HCT116 (cell line): ENCODE measurements around the gene TYK2. TPM values are rescaled to one million over a fixed set of nuclear protein-coding genes. Genes with fewer than 3 reads are reported as not detected.

Experiments
- ATAC-seq: fragments of 200-7000 bp; cut with Tn5 transposase; 2 replicates; pipeline ENCODE4 v1.9.1; 2020; ENCODE audit warnings: mild to moderate bottlenecking, moderate library complexity
- BruUV-seq: library from RNA; stranded (reverse); fragments of 400-500 nt; replicated peaks from 2 replicates; lab custom pipeline; 2021; lab: Mats Ljungman, UMichigan
- CTCF ChIA-PET: fragments of 300-600 bp; sonication (Branson Sonifier 250); formaldehyde crosslinking; loops from one replicate; lab custom pipeline; 2021; ENCODE audit warnings: antibody characterized with exemption; lab: Charles Lee
- POLR2A ChIA-PET: fragments of 300-600, 350-600 bp; sonication (Branson Sonifier 250); formaldehyde crosslinking; loops from one replicate; lab custom pipeline; 2021; ENCODE audit warnings: antibody characterized with exemption; lab: Charles Lee
- RAD21 ChIA-PET, 2 experiments: fragments of 300-600 bp; sonication (Branson Sonifier 250); formaldehyde crosslinking; loops; one replicate each; lab custom pipeline; 2023; ENCODE audit warnings: low total read pairs in 2 of 2; ENCODE audit not compliant: uncharacterized antibody in 2 of 2, unreplicated experiment in 2 of 2, low non-redundant PET in 1 of 2; lab: Charles Lee
- DNase-seq: peaks from one replicate; pipeline ENCODE4 v3.0.0-alpha.2; 2010; ENCODE audit warnings: low read depth, low spot score
- H2AFZ ChIP-seq: fragments of 200-600 bp; shearing (Covaris generic), sonication (generic); 2 replicates; pipeline ENCODE4 v1.6.1; 2017; ENCODE audit warnings: low read depth, mixed run types, mixed read lengths, antibody characterized with exemption, low read length; ENCODE audit not compliant: poor library complexity, severe bottlenecking
- H3K27ac ChIP-seq: 2 replicates; pipeline ENCODE4 v1.5.1; 2012; ENCODE audit warnings: low read depth, low read length
- H3K27me3 ChIP-seq: fragments of 200-600 bp; sonication (generic); 2 replicates; pipeline ENCODE4 v1.6.1; 2016; ENCODE audit warnings: mixed run types, low read length, mixed read lengths; ENCODE audit not compliant: insufficient read depth
- H3K36me3 ChIP-seq, 2 experiments: fragments of 200-500 bp in 1 of 2; fragments of 200-600 bp in 1 of 2; sonication (Bioruptor generic) in 1 of 2; sonication (generic) in 1 of 2; 2 replicates each; pipeline versions ENCODE4 v1.5.1 to v1.6.1; 2014 to 2016; ENCODE audit warnings: low read length in 2 of 2, inconsistent platforms in 1 of 2, mixed read lengths in 1 of 2, mixed run types in 1 of 2; ENCODE audit not compliant: insufficient read depth in 2 of 2, control insufficient read depth in 1 of 2
- H3K4me1 ChIP-seq, 2 experiments: fragments of 200-600 bp in 1 of 2; sonication (generic) in 1 of 2; 2 replicates each; pipeline versions ENCODE4 v1.5.1 to v1.6.1; 2012 to 2017; ENCODE audit warnings: low read length in 2 of 2, inconsistent platforms in 1 of 2, mild to moderate bottlenecking in 1 of 2, mixed read lengths in 1 of 2, mixed run types in 1 of 2, moderate library complexity in 1 of 2; ENCODE audit not compliant: insufficient read depth in 2 of 2, control insufficient read depth in 1 of 2
- H3K4me2 ChIP-seq: fragments of 200-600 bp; sonication (generic); 2 replicates; pipeline ENCODE4 v1.6.1; 2017; ENCODE audit warnings: mixed run types, low read length, mixed read lengths
- H3K4me3 ChIP-seq, 2 experiments: fragments of 200-600 bp in 1 of 2; sonication (generic) in 1 of 2; replicated peaks in 1 of 2; 2 replicates each; pipeline ENCODE4 v1.5.1; 2011 to 2016; ENCODE audit warnings: low read length in 2 of 2, control low read depth in 1 of 2, low read depth in 1 of 2, mild to moderate bottlenecking in 1 of 2, mixed read lengths in 1 of 2, mixed run types in 1 of 2
- H3K79me2 ChIP-seq: fragments of 200-600 bp; sonication (generic); 2 replicates; pipeline ENCODE4 v1.6.1; 2017; ENCODE audit warnings: mild to moderate bottlenecking, mixed run types, low read length, moderate library complexity, mixed read lengths; ENCODE audit not compliant: insufficient read depth
- H3K9ac ChIP-seq: fragments of 200-600 bp; sonication (generic); 2 replicates; pipeline ENCODE4 v1.6.1; 2016; ENCODE audit warnings: low read length, mixed read lengths
- H3K9me2 ChIP-seq: fragments of 200-600 bp; sonication (generic), shearing (Covaris generic); 2 replicates; pipeline ENCODE4 v1.6.1; 2017; ENCODE audit warnings: mixed run types, mild to moderate bottlenecking, moderate library complexity; ENCODE audit not compliant: insufficient read depth
- H3K9me3 ChIP-seq, 2 experiments: fragments of 200-500 bp in 1 of 2; fragments of 200-600 bp in 1 of 2; sonication (Bioruptor generic) in 1 of 2; sonication (generic) in 1 of 2; 2 replicates each; pipeline ENCODE4 v1.6.1; 2014 to 2017; ENCODE audit warnings: low read length in 2 of 2, mixed read lengths in 2 of 2, inconsistent platforms in 1 of 2, low read depth in 1 of 2, mild to moderate bottlenecking in 1 of 2, mixed run types in 1 of 2, moderate library complexity in 1 of 2; ENCODE audit not compliant: control insufficient read depth in 1 of 2, insufficient read depth in 1 of 2
- H4K20me1 ChIP-seq: fragments of 200-600 bp; sonication (generic), shearing (Covaris generic); 2 replicates; pipeline ENCODE4 v1.6.1; 2017; ENCODE audit warnings: mixed run types, mild to moderate bottlenecking, moderate library complexity; ENCODE audit not compliant: insufficient read depth
- ATF3 ChIP-seq: IDR thresholded peaks from 2 replicates; pipeline ENCODE4 v1.6.1; 2012
- CBX3 ChIP-seq: IDR thresholded peaks from 2 replicates; pipeline ENCODE4 v1.6.1; 2012; ENCODE audit warnings: low read depth
- CTCF ChIP-seq, 3 experiments: fragments of 200-600 bp in 1 of 3; sonication (generic) in 1 of 3; IDR thresholded peaks in 2 of 3; conservative IDR thresholded peaks in 1 of 3; 2 replicates each; pipeline ENCODE4 v1.5.1; 2012 to 2017; ENCODE audit warnings: low read depth in 2 of 3, low read length in 2 of 3, antibody characterized with exemption in 1 of 3, borderline replicate concordance in 1 of 3, control low read depth in 1 of 3, mild to moderate bottlenecking in 1 of 3, mixed read lengths in 1 of 3, mixed run types in 1 of 3, moderate library complexity in 1 of 3; ENCODE audit not compliant: insufficient read depth in 1 of 3
- EGR1 ChIP-seq: IDR thresholded peaks from 2 replicates; pipeline ENCODE4 v1.6.1; 2012; ENCODE audit warnings: low read depth
- EZH2 ChIP-seq: fragments of 200-600 bp; sonication (generic); IDR thresholded peaks from 2 replicates; pipeline ENCODE4 v1.6.1; 2017; ENCODE audit warnings: antibody characterized with exemption, mixed run types
- FOSL1 ChIP-seq: IDR thresholded peaks from 2 replicates; pipeline ENCODE4 v1.6.1; 2012; ENCODE audit warnings: low read depth
- MAX ChIP-seq: IDR thresholded peaks from 2 replicates; pipeline ENCODE4 v1.6.1; 2012
- POLR2A ChIP-seq: IDR thresholded peaks from 2 replicates; pipeline ENCODE4 v1.7.0; 2011; ENCODE audit warnings: borderline replicate concordance; ENCODE audit not compliant: insufficient read depth, insufficient read length; ENCODE audit errors: extremely low read depth
- POLR2AphosphoS5 ChIP-seq: IDR thresholded peaks from 2 replicates; pipeline ENCODE4 v1.6.1; 2011; ENCODE audit warnings: mild to moderate bottlenecking, low read depth, low read length, moderate library complexity
- RAD21 ChIP-seq: IDR thresholded peaks from 2 replicates; pipeline ENCODE4 v1.6.1; 2012; ENCODE audit warnings: low read depth, mild to moderate bottlenecking
- SIN3A ChIP-seq: IDR thresholded peaks from 2 replicates; pipeline ENCODE4 v1.6.1; 2012; ENCODE audit warnings: low read depth
- SP1 ChIP-seq: IDR thresholded peaks from 2 replicates; pipeline ENCODE4 v1.6.1; 2012; ENCODE audit warnings: low read depth
- SRF ChIP-seq: IDR thresholded peaks from 2 replicates; pipeline ENCODE4 v1.6.1; 2012; ENCODE audit warnings: low read depth
- TCF7L2 ChIP-seq: IDR thresholded peaks from 2 replicates; pipeline ENCODE4 v1.7.0; 2011; ENCODE audit warnings: borderline replicate concordance, inconsistent platforms; ENCODE audit not compliant: insufficient read depth, insufficient read length; ENCODE audit errors: extremely low read depth
- ZFX ChIP-seq: fragments of 450-650 bp; IDR thresholded peaks from 2 replicates; pipeline ENCODE4 v1.6.1; 2017
- ZNF274 ChIP-seq: fragments of 200-500 bp; sonication (Bioruptor generic); IDR thresholded peaks from 2 replicates; pipeline ENCODE4 v1.6.1; 2014; ENCODE audit warnings: mild to moderate bottlenecking, low read depth, low read length, inconsistent platforms
- intact Hi-C: fragments of 100-400 bp; cut with micrococcal nuclease; formaldehyde crosslinking; loops from 2 replicates; pipeline ENCODE4 v1.10.0; 2022
- total RNA-seq: library from RNA; stranded (reverse); gene quantifications from one replicate; pipeline ENCODE4 v1.2.1, GENCODE V29; 2021; ENCODE audit not compliant: unreplicated experiment

The TYK2 gene
- total RNA-seq, 1 experiment from 2014 or later: 110 TPM

- H3K9me2 ChIP-seq: no peaks in the 10 kb centered on the region
- H3K27me3 ChIP-seq: no peaks in the 10 kb centered on the region
- RAD21 ChIA-PET: no interaction called here
- ATAC-seq (peak; percentile 52; the same call in 1 of the 2 replicates), DNase-seq (no peak)
- H3K9me3 ChIP-seq: no peaks in the 10 kb centered on the region
- no peak overlapping the region for H3K4me3 ChIP-seq
- H3K36me3 ChIP-seq: peaks cover 14 to 16% of the 10 kb centered on the region in 2 experiments; a peak in 3 of 4 replicates
- no peak overlapping the region for H3K27ac ChIP-seq
- no peaks in the 10 kb centered on the region for H4K20me1 ChIP-seq
- H3K9ac ChIP-seq: no peak overlapping the region
- intact Hi-C loops: no loop called here
- BruUV-seq: no TSS peak
- H2AFZ ChIP-seq: no peak overlapping the region
- H3K79me2 ChIP-seq: no peaks in the 10 kb centered on the region
- no peak for TF ChIP-seq POLR2A
- no peak for TF ChIP-seq MAX
- TF ChIP-seq CTCF (IDR thresholded peaks at IDR 0.05 in 2 of 3, conservative IDR thresholded peaks at IDR 0.05 in 1 of 3; ENCODE audit: borderline replicate concordance in 1 of 3, insufficient read depth in 1 of 3, low read depth in 2 of 3, low read length in 2 of 3): no peak
- TF ChIP-seq SIN3A: no peak
- TF ChIP-seq ATF3: no peak
- TF ChIP-seq FOSL1: no peak
- no peak for TF ChIP-seq CBX3
- TF ChIP-seq ZNF274: no peak
- TF ChIP-seq SP1: no peak
- TF ChIP-seq ZFX: no peak
- no peak for TF ChIP-seq TCF7L2
- no peak for TF ChIP-seq POLR2AphosphoS5
- TF ChIP-seq SRF: no peak
- no peak for TF ChIP-seq RAD21
- TF ChIP-seq EGR1: no peak
- no peak for TF ChIP-seq EZH2
- CTCF ChIA-PET: no interaction called here
- no peaks in the 10 kb centered on the region for H3K4me1 ChIP-seq
- no peak overlapping the region for H3K4me2 ChIP-seq
- POLR2A ChIA-PET: interaction anchor here (1.5 kb wide), 1 partner anchor 72 kb away, joined by 3 read pairs; the partner anchor contains the start of gene ICAM5
Observed at GRCh38 chr19:10361569-10362011, 18.8 kb downstream of the TYK2 start.
